Right lobe of liver (tissue), 4 donors: ENCODE data around the gene L3MBTL2.

Source experiments
- POLR2A ChIP-seq: fragments of 450-650 bp; IDR thresholded peaks from one replicate; pipeline ENCODE4 v1.6.1; 2017; ENCODE audit warnings: antibody characterized with exemption, mild to moderate bottlenecking
- TF ChIP-seq, protein P1 (sequence below), 4 donors: fragments of 200-600 bp in 3 of 4; fragments of 450-650 bp in 1 of 4; IDR thresholded peaks; one replicate each; pipeline versions ENCODE4 v1.5.1 to v1.8.0; 2016 to 2022; ENCODE audit warnings: antibody characterized with exemption in 4 of 4, mild to moderate bottlenecking in 2 of 4
- donor health status: DM: no; HTN: no; CAD: no.
- donor health status: DM: no; HTN: no; CAD: no.
- donor health status: DM: no; HTN: yes; CAD: no.

DNA sequence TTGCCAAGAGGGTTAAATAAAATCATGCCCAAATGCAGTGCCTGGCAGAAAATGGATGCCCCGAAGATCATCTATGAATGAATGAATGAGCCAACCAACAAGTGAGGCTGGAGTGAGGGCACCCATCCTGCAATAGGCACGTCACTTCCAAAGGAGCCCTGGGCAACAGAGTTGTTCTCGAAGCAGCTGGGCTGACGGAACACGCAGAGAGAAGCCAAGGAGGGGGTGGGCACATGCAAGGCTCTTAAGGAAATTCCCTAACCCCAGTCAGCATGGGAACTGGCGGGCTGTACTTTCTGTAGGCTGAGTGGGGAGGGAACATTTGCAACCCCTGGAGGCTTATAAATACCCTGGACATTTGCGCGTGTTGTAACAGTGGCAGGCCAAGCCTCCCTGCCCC, 47.3 kb downstream of the L3MBTL2 start:
- TF ChIP-seq, protein P1, sequence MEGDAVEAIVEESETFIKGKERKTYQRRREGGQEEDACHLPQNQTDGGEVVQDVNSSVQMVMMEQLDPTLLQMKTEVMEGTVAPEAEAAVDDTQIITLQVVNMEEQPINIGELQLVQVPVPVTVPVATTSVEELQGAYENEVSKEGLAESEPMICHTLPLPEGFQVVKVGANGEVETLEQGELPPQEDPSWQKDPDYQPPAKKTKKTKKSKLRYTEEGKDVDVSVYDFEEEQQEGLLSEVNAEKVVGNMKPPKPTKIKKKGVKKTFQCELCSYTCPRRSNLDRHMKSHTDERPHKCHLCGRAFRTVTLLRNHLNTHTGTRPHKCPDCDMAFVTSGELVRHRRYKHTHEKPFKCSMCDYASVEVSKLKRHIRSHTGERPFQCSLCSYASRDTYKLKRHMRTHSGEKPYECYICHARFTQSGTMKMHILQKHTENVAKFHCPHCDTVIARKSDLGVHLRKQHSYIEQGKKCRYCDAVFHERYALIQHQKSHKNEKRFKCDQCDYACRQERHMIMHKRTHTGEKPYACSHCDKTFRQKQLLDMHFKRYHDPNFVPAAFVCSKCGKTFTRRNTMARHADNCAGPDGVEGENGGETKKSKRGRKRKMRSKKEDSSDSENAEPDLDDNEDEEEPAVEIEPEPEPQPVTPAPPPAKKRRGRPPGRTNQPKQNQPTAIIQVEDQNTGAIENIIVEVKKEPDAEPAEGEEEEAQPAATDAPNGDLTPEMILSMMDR (IDR thresholded peaks at IDR 0.05) = no peak
- no peak for TF ChIP-seq POLR2A
